Liver (tissue), 9 donors: ENCODE data around the gene ROBO2. TPM values are rescaled to one million over a fixed set of nuclear protein-coding genes. Genes with fewer than 3 reads are reported as not detected.

Source experiments
- DNase-seq: peaks from one replicate; pipeline ENCODE4 v3.0.0-alpha.2; 2017; ENCODE audit warnings: low spot score
- H3K27ac ChIP-seq, 2 donors: one replicate each; pipeline ENCODE4 v1.7.0; 2013; ENCODE audit warnings: inconsistent platforms in 2 of 2, low read length in 2 of 2, control low read depth in 1 of 2, low read depth in 1 of 2, mild to moderate bottlenecking in 1 of 2
- H3K27me3 ChIP-seq, 4 donors: one replicate each; pipeline versions ENCODE4 v1.6.1 to v1.7.0; 2013; ENCODE audit warnings: low read length in 3 of 4, inconsistent platforms in 1 of 4, mild to moderate bottlenecking in 1 of 4, moderate library complexity in 1 of 4; ENCODE audit not compliant: control insufficient read depth in 4 of 4, insufficient read depth in 4 of 4
- H3K36me3 ChIP-seq, 4 donors: one replicate each; pipeline versions ENCODE4 v1.6.1 to v1.7.0; 2013; ENCODE audit warnings: low read length in 3 of 4, mild to moderate bottlenecking in 3 of 4, low read depth in 1 of 4, moderate library complexity in 1 of 4; ENCODE audit not compliant: control insufficient read depth in 4 of 4, insufficient read depth in 3 of 4
- H3K4me1 ChIP-seq, 4 donors: one replicate each; pipeline versions ENCODE4 v1.6.1 to v1.7.0; 2013; ENCODE audit warnings: low read length in 3 of 4, mild to moderate bottlenecking in 3 of 4, moderate library complexity in 1 of 4; ENCODE audit not compliant: control insufficient read depth in 4 of 4, insufficient read depth in 4 of 4
- H3K4me3 ChIP-seq, 3 donors: one replicate each; pipeline versions ENCODE4 v1.6.1 to v1.7.0; 2013; ENCODE audit warnings: low read length in 3 of 3, control low read depth in 1 of 3, low read depth in 1 of 3, mild to moderate bottlenecking in 1 of 3
- H3K9ac ChIP-seq, 2 donors: one replicate each; pipeline ENCODE4 v1.7.0; 2013; ENCODE audit warnings: low read length in 2 of 2, mild to moderate bottlenecking in 2 of 2, moderate library complexity in 2 of 2, control low read depth in 1 of 2, low read depth in 1 of 2
- H3K9me3 ChIP-seq, 4 donors: one replicate each; pipeline versions ENCODE4 v1.6.1 to v1.7.0; 2013; ENCODE audit warnings: low read length in 3 of 4; ENCODE audit not compliant: control insufficient read depth in 4 of 4
- EGR1 ChIP-seq, 2 donors: IDR thresholded peaks; 2 replicates each; pipeline ENCODE4 v1.6.1; 2016 to 2018; ENCODE audit warnings: antibody characterized with exemption in 2 of 2, low read depth in 2 of 2
- FOXA1 ChIP-seq: IDR thresholded peaks from 2 replicates; pipeline ENCODE4 v1.6.1; 2016; ENCODE audit warnings: antibody characterized with exemption
- FOXA2 ChIP-seq: IDR thresholded peaks from 2 replicates; pipeline ENCODE4 v1.6.1; 2016; ENCODE audit warnings: antibody characterized with exemption
- GABPA ChIP-seq, 2 donors: IDR thresholded peaks in 1 of 2; conservative IDR thresholded peaks in 1 of 2; 2 replicates each; pipeline ENCODE4 v1.6.1; 2016; ENCODE audit warnings: antibody characterized with exemption in 2 of 2, mild to moderate bottlenecking in 1 of 2, moderate library complexity in 1 of 2
- HNF4A ChIP-seq, 2 donors: conservative IDR thresholded peaks; 2 replicates each; pipeline ENCODE4 v1.6.1; 2016; ENCODE audit warnings: antibody characterized with exemption in 2 of 2, mild to moderate bottlenecking in 2 of 2
- HNF4G ChIP-seq: IDR thresholded peaks from 2 replicates; pipeline ENCODE4 v1.6.1; 2016; ENCODE audit warnings: antibody characterized with exemption
- JUND ChIP-seq, 2 donors: IDR thresholded peaks; 2 replicates each; pipeline ENCODE4 v1.6.1; 2016; ENCODE audit warnings: antibody characterized with exemption in 2 of 2
- NR2F2 ChIP-seq: IDR thresholded peaks from 2 replicates; pipeline ENCODE4 v1.6.1; 2016; ENCODE audit warnings: antibody characterized with exemption
- RAD21 ChIP-seq, 2 donors: IDR thresholded peaks; 2 replicates each; pipeline ENCODE4 v1.6.1; 2016; ENCODE audit warnings: antibody characterized with exemption in 2 of 2, mild to moderate bottlenecking in 2 of 2
- RXRA ChIP-seq, 2 donors: IDR thresholded peaks; 2 replicates each; pipeline ENCODE4 v1.6.1; 2017 to 2018; ENCODE audit warnings: antibody characterized with exemption in 2 of 2, mild to moderate bottlenecking in 1 of 2
- SP1 ChIP-seq: IDR thresholded peaks from 2 replicates; pipeline ENCODE4 v1.6.1; 2018; ENCODE audit warnings: antibody characterized with exemption, mild to moderate bottlenecking
- TAF1 ChIP-seq: conservative IDR thresholded peaks from 2 replicates; pipeline ENCODE4 v1.6.1; 2016; ENCODE audit warnings: antibody characterized with exemption, mild to moderate bottlenecking
- YY1 ChIP-seq: IDR thresholded peaks from 2 replicates; pipeline ENCODE4 v1.6.1; 2016; ENCODE audit warnings: antibody characterized with exemption, mild to moderate bottlenecking
- WGBS: extraction: QIAGEN DNeasy Blood & Tissue Kit; methylation state at CpG from one replicate; pipeline ENCODE4 v1.1.7; 2013; 5-methylcytosine and 5-hydroxymethylcytosine counted together
- polyA plus RNA-seq, 2 donors: library from polyadenylated mRNA; stranded (reverse) in 1 of 2; unstranded in 1 of 2; fragments of 200-250 nt in 1 of 2; fragments of >200 nt in 1 of 2; fragmentation: Nextera tagmentation in 1 of 2; extraction: Ambion mirVana in 1 of 2; gene quantifications; one replicate each; pipeline versions ENCODE4 v1.2.1 to v1.2.3, GENCODE V29; 2013 to 2015
- total RNA-seq, 2 donors: library from RNA; depleted of rRNA; stranded (reverse); fragments of >200 nt; gene quantifications; one replicate each; pipeline ENCODE4 v1.2.3, GENCODE V29; 2014
- TF ChIP-seq, protein P1 (sequence below): IDR thresholded peaks from 2 replicates; pipeline ENCODE4 v1.6.1; 2016; ENCODE audit warnings: antibody characterized with exemption
- TF ChIP-seq, protein P2 (sequence below): fragments of 150-350 bp; IDR thresholded peaks from 2 replicates; pipeline ENCODE4 v1.5.1; 2017; ENCODE audit warnings: improper control_type of control experiment, low read depth, low read length; ENCODE audit not compliant: missing input control
- TF ChIP-seq, protein P3 (sequence below): IDR thresholded peaks from 2 replicates; pipeline ENCODE4 v1.6.1; 2016; ENCODE audit warnings: antibody characterized with exemption
- TF ChIP-seq, protein P4 (sequence below): IDR thresholded peaks from 2 replicates; pipeline ENCODE4 v1.6.1; 2016; ENCODE audit warnings: antibody characterized with exemption, mild to moderate bottlenecking
- TF ChIP-seq, protein P5 (sequence below): IDR thresholded peaks from 2 replicates; pipeline ENCODE4 v1.6.1; 2016; ENCODE audit warnings: antibody characterized with exemption
- donor health status: healthy.
- donor health status: healthy.
- donor health status: healthy.
- donor health status: healthy.
- donor health status: healthy.

ROBO2 gene
- total and polyA plus RNA-seq, 4 donors = 0.22 to 19.4 (median 1.1) TPM

DNA sequence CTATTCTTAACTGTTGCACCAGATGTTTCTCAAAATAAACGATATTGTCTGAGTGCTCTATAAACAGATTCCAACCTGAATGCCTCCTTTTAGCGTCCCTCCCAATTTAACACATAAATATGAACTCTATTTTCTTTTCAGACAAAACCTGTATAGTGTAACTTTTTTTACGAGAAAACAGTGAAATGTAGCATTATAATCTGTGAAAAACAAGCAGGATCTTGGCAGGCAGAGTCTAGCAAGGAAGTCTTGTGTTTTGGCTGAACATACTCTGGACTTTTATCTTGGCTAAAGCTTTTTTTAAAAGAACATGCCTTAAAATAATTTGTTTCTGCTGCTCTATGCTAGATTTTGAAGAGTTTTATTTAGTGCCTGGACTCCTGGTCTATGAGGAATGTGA, 150.5 kb downstream of the ROBO2 start:
- 14% methylated on average over 3 of the region's 3 CpGs for whole genome bisulfite sequencing
- no peak overlapping the region for H3K27ac ChIP-seq
- no peak overlapping the region for H3K9ac ChIP-seq
- H3K4me3 ChIP-seq = no peak overlapping the region
- H3K4me1 ChIP-seq = no peaks in the 10 kb centered on the region
- DNase-seq = no peak
- TF ChIP-seq, protein P1, sequence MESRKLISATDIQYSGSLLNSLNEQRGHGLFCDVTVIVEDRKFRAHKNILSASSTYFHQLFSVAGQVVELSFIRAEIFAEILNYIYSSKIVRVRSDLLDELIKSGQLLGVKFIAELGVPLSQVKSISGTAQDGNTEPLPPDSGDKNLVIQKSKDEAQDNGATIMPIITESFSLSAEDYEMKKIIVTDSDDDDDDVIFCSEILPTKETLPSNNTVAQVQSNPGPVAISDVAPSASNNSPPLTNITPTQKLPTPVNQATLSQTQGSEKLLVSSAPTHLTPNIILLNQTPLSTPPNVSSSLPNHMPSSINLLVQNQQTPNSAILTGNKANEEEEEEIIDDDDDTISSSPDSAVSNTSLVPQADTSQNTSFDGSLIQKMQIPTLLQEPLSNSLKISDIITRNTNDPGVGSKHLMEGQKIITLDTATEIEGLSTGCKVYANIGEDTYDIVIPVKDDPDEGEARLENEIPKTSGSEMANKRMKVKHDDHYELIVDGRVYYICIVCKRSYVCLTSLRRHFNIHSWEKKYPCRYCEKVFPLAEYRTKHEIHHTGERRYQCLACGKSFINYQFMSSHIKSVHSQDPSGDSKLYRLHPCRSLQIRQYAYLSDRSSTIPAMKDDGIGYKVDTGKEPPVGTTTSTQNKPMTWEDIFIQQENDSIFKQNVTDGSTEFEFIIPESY = no peak
- TF ChIP-seq, protein P2, sequence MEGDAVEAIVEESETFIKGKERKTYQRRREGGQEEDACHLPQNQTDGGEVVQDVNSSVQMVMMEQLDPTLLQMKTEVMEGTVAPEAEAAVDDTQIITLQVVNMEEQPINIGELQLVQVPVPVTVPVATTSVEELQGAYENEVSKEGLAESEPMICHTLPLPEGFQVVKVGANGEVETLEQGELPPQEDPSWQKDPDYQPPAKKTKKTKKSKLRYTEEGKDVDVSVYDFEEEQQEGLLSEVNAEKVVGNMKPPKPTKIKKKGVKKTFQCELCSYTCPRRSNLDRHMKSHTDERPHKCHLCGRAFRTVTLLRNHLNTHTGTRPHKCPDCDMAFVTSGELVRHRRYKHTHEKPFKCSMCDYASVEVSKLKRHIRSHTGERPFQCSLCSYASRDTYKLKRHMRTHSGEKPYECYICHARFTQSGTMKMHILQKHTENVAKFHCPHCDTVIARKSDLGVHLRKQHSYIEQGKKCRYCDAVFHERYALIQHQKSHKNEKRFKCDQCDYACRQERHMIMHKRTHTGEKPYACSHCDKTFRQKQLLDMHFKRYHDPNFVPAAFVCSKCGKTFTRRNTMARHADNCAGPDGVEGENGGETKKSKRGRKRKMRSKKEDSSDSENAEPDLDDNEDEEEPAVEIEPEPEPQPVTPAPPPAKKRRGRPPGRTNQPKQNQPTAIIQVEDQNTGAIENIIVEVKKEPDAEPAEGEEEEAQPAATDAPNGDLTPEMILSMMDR = no peak
- TF ChIP-seq EGR1 (IDR thresholded peaks at IDR 0.05; ENCODE audit: low read depth in 2 of 2) (no peak), HNF4A (conservative IDR thresholded peaks at IDR 0.05) (no peak), HNF4G (no peak), FOXA2 (no peak)
- TF ChIP-seq, protein P3, sequence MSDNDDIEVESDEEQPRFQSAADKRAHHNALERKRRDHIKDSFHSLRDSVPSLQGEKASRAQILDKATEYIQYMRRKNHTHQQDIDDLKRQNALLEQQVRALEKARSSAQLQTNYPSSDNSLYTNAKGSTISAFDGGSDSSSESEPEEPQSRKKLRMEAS = no peak
- no peaks in the 10 kb centered on the region for H3K9me3 ChIP-seq
- no peaks in the 10 kb centered on the region for H3K36me3 ChIP-seq
- H3K27me3 ChIP-seq = no peaks in the 10 kb centered on the region

DNA sequence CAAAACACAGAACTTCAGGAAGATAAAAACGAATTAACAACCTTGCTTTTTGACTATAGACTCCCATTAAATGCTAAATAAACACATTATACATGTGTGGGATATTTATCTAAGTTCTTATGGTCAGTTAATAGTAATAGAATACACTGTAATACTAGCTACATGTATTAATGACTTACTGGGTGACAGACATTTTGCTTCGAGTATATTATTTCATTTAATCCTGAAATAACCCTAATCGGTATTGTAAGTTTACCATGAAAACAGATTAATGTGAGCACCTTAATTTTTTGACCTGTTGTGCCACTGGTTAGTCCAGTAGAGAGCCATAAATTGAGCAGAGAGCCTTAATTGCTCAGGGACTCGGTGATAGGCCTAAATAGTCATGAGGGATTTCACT, 151.1 kb downstream of the ROBO2 start:
- TF ChIP-seq GABPA (IDR thresholded peaks at IDR 0.05 in 1 of 2, conservative IDR thresholded peaks at IDR 0.05 in 1 of 2) = no peak
- TF ChIP-seq, protein P1 = no peak
- TF ChIP-seq TAF1 = no peak
- no peak for TF ChIP-seq YY1
- TF ChIP-seq RAD21 (IDR thresholded peaks at IDR 0.05) = no peak
- TF ChIP-seq, protein P2 = no peak
- TF ChIP-seq, protein P3 = no peak
- TF ChIP-seq SP1 = no peak
- TF ChIP-seq FOXA1 = no peak
- TF ChIP-seq HNF4A (conservative IDR thresholded peaks at IDR 0.05) = no peak
- TF ChIP-seq HNF4G = no peak
- no peak for TF ChIP-seq JUND (IDR thresholded peaks at IDR 0.05)
- TF ChIP-seq, protein P4, sequence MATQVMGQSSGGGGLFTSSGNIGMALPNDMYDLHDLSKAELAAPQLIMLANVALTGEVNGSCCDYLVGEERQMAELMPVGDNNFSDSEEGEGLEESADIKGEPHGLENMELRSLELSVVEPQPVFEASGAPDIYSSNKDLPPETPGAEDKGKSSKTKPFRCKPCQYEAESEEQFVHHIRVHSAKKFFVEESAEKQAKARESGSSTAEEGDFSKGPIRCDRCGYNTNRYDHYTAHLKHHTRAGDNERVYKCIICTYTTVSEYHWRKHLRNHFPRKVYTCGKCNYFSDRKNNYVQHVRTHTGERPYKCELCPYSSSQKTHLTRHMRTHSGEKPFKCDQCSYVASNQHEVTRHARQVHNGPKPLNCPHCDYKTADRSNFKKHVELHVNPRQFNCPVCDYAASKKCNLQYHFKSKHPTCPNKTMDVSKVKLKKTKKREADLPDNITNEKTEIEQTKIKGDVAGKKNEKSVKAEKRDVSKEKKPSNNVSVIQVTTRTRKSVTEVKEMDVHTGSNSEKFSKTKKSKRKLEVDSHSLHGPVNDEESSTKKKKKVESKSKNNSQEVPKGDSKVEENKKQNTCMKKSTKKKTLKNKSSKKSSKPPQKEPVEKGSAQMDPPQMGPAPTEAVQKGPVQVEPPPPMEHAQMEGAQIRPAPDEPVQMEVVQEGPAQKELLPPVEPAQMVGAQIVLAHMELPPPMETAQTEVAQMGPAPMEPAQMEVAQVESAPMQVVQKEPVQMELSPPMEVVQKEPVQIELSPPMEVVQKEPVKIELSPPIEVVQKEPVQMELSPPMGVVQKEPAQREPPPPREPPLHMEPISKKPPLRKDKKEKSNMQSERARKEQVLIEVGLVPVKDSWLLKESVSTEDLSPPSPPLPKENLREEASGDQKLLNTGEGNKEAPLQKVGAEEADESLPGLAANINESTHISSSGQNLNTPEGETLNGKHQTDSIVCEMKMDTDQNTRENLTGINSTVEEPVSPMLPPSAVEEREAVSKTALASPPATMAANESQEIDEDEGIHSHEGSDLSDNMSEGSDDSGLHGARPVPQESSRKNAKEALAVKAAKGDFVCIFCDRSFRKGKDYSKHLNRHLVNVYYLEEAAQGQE = no peak
- TF ChIP-seq, protein P5, sequence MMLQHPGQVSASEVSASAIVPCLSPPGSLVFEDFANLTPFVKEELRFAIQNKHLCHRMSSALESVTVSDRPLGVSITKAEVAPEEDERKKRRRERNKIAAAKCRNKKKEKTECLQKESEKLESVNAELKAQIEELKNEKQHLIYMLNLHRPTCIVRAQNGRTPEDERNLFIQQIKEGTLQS = no peak
- TF ChIP-seq EGR1 (IDR thresholded peaks at IDR 0.05; ENCODE audit: low read depth in 2 of 2) = no peak
- no peak for TF ChIP-seq FOXA2
- no peak for TF ChIP-seq NR2F2
- TF ChIP-seq RXRA (IDR thresholded peaks at IDR 0.05) = no peak
- H3K27me3 ChIP-seq = no peaks in the 10 kb centered on the region
- DNase-seq = no peak
- WGBS = 77% methylated on average over 4 of the region's 4 CpGs
- no peak overlapping the region for H3K27ac ChIP-seq
- H3K4me1 ChIP-seq = no peaks in the 10 kb centered on the region
- no peak overlapping the region for H3K9ac ChIP-seq
- no peaks in the 10 kb centered on the region for H3K9me3 ChIP-seq
- H3K36me3 ChIP-seq = no peaks in the 10 kb centered on the region
- no peak overlapping the region for H3K4me3 ChIP-seq
